GM23338 (cell line): ENCODE results near the gene ADAMTS7.

Experiments
- CTCF ChIP-seq, 2 experiments: fragments of 200-600 bp in 1 of 2; sonication (generic) in 1 of 2; conservative IDR thresholded peaks; 2 replicates each; pipeline versions ENCODE4 v1.5.1 to v1.6.1; 2016 to 2017; ENCODE audit warnings: antibody characterized with exemption in 2 of 2, low read depth in 2 of 2, mild to moderate bottlenecking in 2 of 2, moderate library complexity in 1 of 2
- POLR2AphosphoS5 ChIP-seq: IDR thresholded peaks from 2 replicates; pipeline ENCODE4 v1.6.1; 2016; ENCODE audit warnings: antibody characterized with exemption, low read depth
- REST ChIP-seq: IDR thresholded peaks from one replicate; pipeline ENCODE4 v1.6.1; 2018; ENCODE audit warnings: antibody characterized with exemption; ENCODE audit not compliant: unreplicated experiment

- TF ChIP-seq CTCF (conservative IDR thresholded peaks at IDR 0.05; ENCODE audit: low read depth in 2 of 2): no peak
- TF ChIP-seq POLR2AphosphoS5: no peak
- TF ChIP-seq REST: no peak
Observed at GRCh38 chr15:78768096-78768495, 43.2 kb downstream of the ADAMTS7 start.
